ENCODE measurements around the gene SSBP3.

GRCh38 chr1:54177726-54178125 is 228.5 kb downstream of the SSBP3 start:
- TF ChIP-seq EZH2phosphoT487 (IDR thresholded peaks at IDR 0.05; ENCODE audit: borderline replicate concordance, low read length) (no peak), CTCF (conservative IDR thresholded peaks at IDR 0.05; ENCODE audit: low read depth, low read length) (no peak), EZH2 (IDR thresholded peaks at IDR 0.05; ENCODE audit: low read length, unreplicated experiment) (no peak)
